Adrenal gland (tissue), 12 donors: ENCODE results near the gene AGPAT2. TPM values are rescaled to one million over a fixed set of nuclear protein-coding genes. Genes with fewer than 3 reads are reported as not detected.

Experiments
- DNase-seq, 7 donors: peaks; one replicate each; pipeline ENCODE4 v3.0.0-alpha.2; 2019 to 2020
- H3K27ac ChIP-seq, 5 donors: fragments of 200-600 bp; sonication (generic) in 4 of 5; 1 replicate in 3 of 5; 2 replicates in 2 of 5; pipeline versions ENCODE4 v1.5.1 to v1.8.0; 2016 to 2020; ENCODE audit warnings: mild to moderate bottlenecking in 1 of 5
- H3K27me3 ChIP-seq: fragments of 200-600 bp; 2 replicates; pipeline ENCODE4 v1.8.0; 2021
- H3K36me3 ChIP-seq, 2 donors: fragments of 200-600 bp; replicated peaks in 1 of 2; 1 replicate in 1 of 2; 2 replicates in 1 of 2; pipeline versions ENCODE4 v1.5.1 to v1.8.0; 2018 to 2022
- H3K4me1 ChIP-seq, 2 donors: fragments of 200-600 bp; replicated peaks in 1 of 2; 1 replicate in 1 of 2; 2 replicates in 1 of 2; pipeline versions ENCODE4 v1.5.1 to v1.8.0; 2018 to 2021
- H3K4me3 ChIP-seq, 4 donors: fragments of 200-600 bp; sonication (generic) in 3 of 4; one replicate each; pipeline ENCODE4 v1.5.1; 2016 to 2018
- H3K9me3 ChIP-seq, 3 donors: fragments of 200-600 bp; sonication (generic) in 1 of 3; replicated peaks in 1 of 3; 1 replicate in 2 of 3; 2 replicates in 1 of 3; pipeline versions ENCODE4 v1.5.1 to v1.8.0; 2016 to 2021
- CTCF ChIP-seq, 6 experiments: fragments of 450-650 bp in 4 of 6; fragments of 200-600 bp in 2 of 6; sonication (generic) in 1 of 6; IDR thresholded peaks; 1 replicate in 5 of 6; 2 replicates in 1 of 6; pipeline versions ENCODE4 v1.5.1 to v1.8.0; 2016 to 2021; ENCODE audit warnings: antibody characterized with exemption in 6 of 6, mild to moderate bottlenecking in 2 of 6, moderate library complexity in 1 of 6
- POLR2A ChIP-seq, 2 donors: fragments of 450-650 bp; IDR thresholded peaks; one replicate each; pipeline ENCODE4 v1.6.1; 2017; ENCODE audit warnings: antibody characterized with exemption in 2 of 2, mild to moderate bottlenecking in 2 of 2, moderate library complexity in 1 of 2
- WGBS, 4 donors: extraction: QIAGEN DNeasy Blood & Tissue Kit in 2 of 4; methylation state at CpG; one replicate each; pipeline versions ENCODE4 v1.1.5 to v1.1.7; 2013 to 2017; 5-methylcytosine and 5-hydroxymethylcytosine counted together
- intact Hi-C, 2 donors: fragments of 100-400 bp; cut with DNase I; formaldehyde crosslinking; loops; one replicate each; pipeline versions ENCODE4 v1.14.1 to v1.15.0; 2022 to 2023
- polyA plus RNA-seq, 3 donors: library from polyadenylated mRNA; stranded (reverse); fragments of 200-250 nt in 2 of 3; fragments of 350-450 nt in 1 of 3; fragmentation: Illumina TruSeq in 1 of 3; extraction: RNeasy Lipid Tissue Mini Kit (QIAGEN cat#74804) in 1 of 3; gene quantifications; one replicate each; pipeline ENCODE4 v1.2.3, GENCODE V29; 2013 to 2014
- total RNA-seq, 9 donors: library from RNA; depleted of rRNA in 4 of 9; stranded (reverse); fragments of >200 nt in 4 of 9; fragments of 120-200 nt in 1 of 9; fragmentation: NEBNext Ultra II Directional in 1 of 9; extraction: Animal tissue kit (Norgen Biotek cat#: 25700) in 1 of 9; gene quantifications; one replicate each; pipeline versions ENCODE4 v1.1.0 to v1.2.4, GENCODE V29; 2013 to 2023
- donor health status: healthy with polysubstance abuse.
- donor health status: Bipolar disorder and iron deficiency.
- donor health status: DM: yes; HTN: yes; CAD: no.
- donor health status: DM: no; HTN: no; CAD: no.
- donor health status: DM: no; HTN: no; CAD: no.
- donor health status: DM: yes; HTN: yes; CAD: no.

The AGPAT2 gene
- total and polyA plus RNA-seq, 12 donors, result 6.4 to 274 (median 48.0) TPM

DNA sequence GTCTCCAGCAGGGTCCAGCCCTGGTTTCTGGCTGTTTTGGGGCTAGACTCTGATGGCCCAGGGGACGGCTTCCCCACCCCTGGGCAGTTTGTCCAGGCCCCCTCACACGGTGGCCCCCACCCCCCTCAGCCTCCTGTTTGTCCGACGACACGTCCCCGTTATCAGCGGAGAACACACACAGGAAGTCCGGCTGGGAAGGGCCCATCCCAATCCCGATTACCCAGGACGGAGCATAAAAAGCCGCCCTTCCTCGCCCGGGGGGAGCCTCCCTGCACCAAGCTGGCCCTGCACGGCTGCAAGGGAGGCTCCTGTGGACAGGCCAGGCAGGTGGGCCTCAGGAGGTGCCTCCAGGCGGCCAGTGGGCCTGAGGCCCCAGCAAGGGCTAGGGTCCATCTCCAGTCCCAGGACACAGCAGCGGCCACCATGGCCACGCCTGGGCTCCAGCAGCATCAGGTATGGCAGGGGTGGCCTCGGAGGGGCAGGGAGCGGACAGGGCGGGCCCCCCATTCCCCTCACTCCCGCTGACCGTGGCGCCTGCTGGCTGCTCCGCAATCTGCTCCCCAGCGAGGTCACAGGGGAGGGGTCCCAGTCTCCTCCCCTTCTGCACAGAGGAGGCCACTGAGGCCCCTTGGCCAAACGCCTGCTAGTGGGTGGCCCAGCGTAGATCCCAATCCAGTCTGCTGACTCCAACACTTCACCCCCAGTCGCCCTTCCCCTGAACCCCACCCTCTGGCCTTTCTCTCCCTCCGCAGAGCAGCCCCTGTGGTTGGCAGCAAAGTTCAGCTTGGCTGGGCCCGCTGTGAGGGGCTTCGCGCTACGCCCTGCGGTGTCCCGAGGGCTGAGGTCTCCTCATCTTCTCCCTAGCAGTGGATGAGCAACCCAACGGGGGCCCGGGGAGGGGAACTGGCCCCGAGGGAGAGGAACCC lies 24.3 kb downstream of the AGPAT2 start, which contains the start of gene EGFL7:
EGFL7 (plus strand) TSS at position 261 of the 926 bp plus-strand sequence. CDS start 5,367 bp downstream, outside the sequence.
- Histone ChIP-seq H3K36me3 (no peaks in the 10 kb centered on the region), H3K9me3 (no peaks in the 10 kb centered on the region), H3K4me3 (peak within 1 kb of the TSS in 1 of 4 donors; percentile 52), H3K4me1 (no peaks in the 10 kb centered on the region), H3K27ac (peak within 1 kb of the TSS in 4 of 5 donors; percentile 31 to 89 (median 52)), H3K27me3 (peaks cover 30% of the 10 kb centered on the region)
- 59 to 65% (median 63%) methylated on average over 10 to 38 of the region's 38 CpGs for WGBS, 4 donors
- TF ChIP-seq POLR2A (IDR thresholded peaks at IDR 0.05) (peak; percentile 49 to 59), CTCF (IDR thresholded peaks at IDR 0.05) (no peak)
- intact Hi-C loops, result no loop called here
- DNase-seq, result peak in 5 of 7 donors; percentile 54 to 77 (median 59)

DNA sequence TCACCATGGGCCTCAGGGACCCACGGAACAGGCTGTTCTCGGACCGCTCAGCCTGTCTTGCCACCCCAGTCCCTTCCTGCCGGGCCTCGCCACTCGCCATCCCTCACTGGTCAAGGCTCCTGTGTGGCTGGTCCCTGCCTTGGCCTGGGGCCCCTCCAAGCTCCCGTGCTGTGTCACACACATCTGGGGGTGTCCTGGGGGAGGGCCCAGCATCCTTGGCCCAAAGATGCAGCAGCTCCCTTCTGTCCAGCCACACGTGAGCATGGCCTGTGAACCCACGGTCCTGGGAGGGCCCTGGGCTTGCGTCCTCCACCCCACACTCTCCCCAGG lies 25.0 kb downstream of the AGPAT2 start:
- H3K4me3 ChIP-seq, result no peak overlapping the region
- no peaks in the 10 kb centered on the region for H3K36me3 ChIP-seq
- no peak for DNase-seq
- H3K27me3 ChIP-seq, result peaks cover 36% of the 10 kb centered on the region
- TF ChIP-seq POLR2A (IDR thresholded peaks at IDR 0.05), result no peak
- no peak for TF ChIP-seq CTCF (IDR thresholded peaks at IDR 0.05)
- peak overlapping the region in 3 of 5 donors; percentile 31 to 89 (median 34) for H3K27ac ChIP-seq
- no peaks in the 10 kb centered on the region for H3K9me3 ChIP-seq
- intact Hi-C loops, result no loop called here
- no peaks in the 10 kb centered on the region for H3K4me1 ChIP-seq
- 65 to 73% (median 67%) methylated on average over 1 to 10 of the region's 10 CpGs for WGBS, 4 donors

DNA sequence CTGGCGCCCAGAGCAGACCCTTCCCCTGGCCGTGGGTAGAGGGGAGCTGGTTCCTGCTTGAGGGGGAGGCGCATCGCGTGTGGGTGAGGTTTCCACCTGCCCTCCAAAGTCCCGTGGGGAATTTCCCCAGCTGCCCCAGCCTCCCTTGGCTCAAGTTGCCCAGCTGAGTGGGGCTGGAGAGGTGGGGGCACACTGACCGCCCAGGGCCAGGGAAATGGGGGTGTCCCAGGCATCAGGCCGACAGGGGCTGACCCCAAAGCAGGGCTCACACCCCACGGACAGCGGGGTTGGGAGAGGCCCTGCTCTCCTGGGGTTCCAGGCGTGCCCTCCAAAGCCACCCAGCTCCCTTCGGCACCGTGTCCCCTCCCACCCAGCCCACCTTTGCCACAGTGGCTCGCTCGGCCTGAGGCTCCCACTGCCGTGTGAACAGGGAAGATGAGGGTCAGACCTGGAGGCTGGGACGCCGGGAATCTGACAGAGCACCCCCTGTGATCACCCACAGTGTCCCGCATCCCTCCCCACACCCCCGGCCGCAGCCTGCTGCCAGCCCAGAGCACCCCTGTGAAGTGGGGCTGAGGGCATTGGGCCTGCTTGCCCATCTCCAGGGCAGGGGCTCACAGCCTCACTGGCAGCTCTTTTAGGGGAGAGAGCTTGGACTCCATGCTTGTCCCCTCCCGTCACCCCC lies 25.5 kb downstream of the AGPAT2 start:
- no peak overlapping the region for H3K4me3 ChIP-seq
- WGBS, 4 donors, result 62 to 74% (median 67%) methylated on average over 3 to 22 of the region's 22 CpGs

More for the DNA sequence above, 25.5 kb downstream of the AGPAT2 start:
- intact Hi-C loops, result no loop called here
- DNase-seq, result peak in 1 of 7 donors; percentile 1
- Histone ChIP-seq H3K27ac (peak overlapping the region in 3 of 5 donors; percentile 31 to 89 (median 34)), H3K9me3 (no peaks in the 10 kb centered on the region), H3K36me3 (no peaks in the 10 kb centered on the region), H3K27me3 (peaks cover 39% of the 10 kb centered on the region), H3K4me1 (no peaks in the 10 kb centered on the region)
- no peak for TF ChIP-seq CTCF (IDR thresholded peaks at IDR 0.05)
- no peak for TF ChIP-seq POLR2A (IDR thresholded peaks at IDR 0.05)
